SK-N-SH treated with all-trans-retinoic acid at 6 μM for 48 hours (cell line): Measurements from ENCODE around the gene ASB7.

Experiments
- ATAC-seq: fragments of 200-7000 bp; cut with Tn5 transposase; 3 replicates; pipeline ENCODE4 v1.9.1; 2020; ENCODE audit warnings: mild to moderate bottlenecking, moderate library complexity
- ARNTL ChIP-seq: fragments of 450-650 bp; formaldehyde crosslinking; IDR thresholded peaks from 2 replicates; pipeline ENCODE4 v1.5.0; 2020; ENCODE audit warnings: low read depth, mild to moderate bottlenecking, moderate library complexity, borderline replicate concordance
- BACH2 ChIP-seq: fragments of 250-450 bp; sonication (Bioruptor Pico); IDR thresholded peaks from 2 replicates; pipeline ENCODE4 v1.9.0; 2021; ENCODE audit warnings: mild to moderate bottlenecking, borderline replicate concordance
- CSDC2 ChIP-seq: fragments of 250-450 bp; sonication (Bioruptor Pico); IDR thresholded peaks from 2 replicates; pipeline ENCODE4 v1.5.0; 2020; ENCODE audit warnings: mild to moderate bottlenecking, moderate library complexity
- ESRRG ChIP-seq: fragments of 250-450 bp; sonication (Bioruptor Pico); IDR thresholded peaks from 2 replicates; pipeline ENCODE4 v1.6.1; 2021; ENCODE audit warnings: mild to moderate bottlenecking
- GLIS3 ChIP-seq: fragments of 250-450 bp; sonication (Bioruptor Pico); IDR thresholded peaks from 2 replicates; pipeline ENCODE4 v1.5.0; 2020; ENCODE audit warnings: mild to moderate bottlenecking, moderate library complexity
- ISL1 ChIP-seq: fragments of 250-450 bp; sonication (Bioruptor Pico); IDR thresholded peaks from 2 replicates; pipeline ENCODE4 v2.1.2; 2022; ENCODE audit warnings: mild to moderate bottlenecking, moderate library complexity
- OSR1 ChIP-seq: fragments of 250-450 bp; sonication (Bioruptor Pico); IDR thresholded peaks from 2 replicates; pipeline ENCODE4 v1.8.0; 2022; ENCODE audit warnings: moderate library complexity, mild to moderate bottlenecking, inconsistent platforms
- PPARA ChIP-seq: fragments of 250-450 bp; sonication (Bioruptor Pico); IDR thresholded peaks from 2 replicates; pipeline ENCODE4 v1.5.0; 2020; ENCODE audit warnings: mild to moderate bottlenecking, borderline replicate concordance
- RARB ChIP-seq: fragments of 250-450 bp; sonication (Bioruptor Pico); IDR thresholded peaks from 2 replicates; pipeline ENCODE4 v1.8.0; 2021; ENCODE audit warnings: mild to moderate bottlenecking, moderate library complexity
- SNAI2 ChIP-seq: fragments of 250-450 bp; sonication (Bioruptor Pico); IDR thresholded peaks from 2 replicates; pipeline ENCODE4 v1.5.0; 2020; ENCODE audit warnings: mild to moderate bottlenecking, moderate library complexity
- TCF4 ChIP-seq: fragments of 250-450 bp; sonication (Bioruptor Pico); IDR thresholded peaks from 2 replicates; pipeline ENCODE4 v1.8.0; 2021; ENCODE audit warnings: mild to moderate bottlenecking, moderate library complexity, borderline replicate concordance
- TOX ChIP-seq: fragments of 250-450 bp; sonication (Bioruptor Pico); IDR thresholded peaks from 2 replicates; pipeline ENCODE4 v1.8.0; 2021; ENCODE audit warnings: mild to moderate bottlenecking, moderate library complexity, borderline replicate concordance
- TSHZ2 ChIP-seq: fragments of 250-450 bp; sonication (Bioruptor Pico); IDR thresholded peaks from 2 replicates; pipeline ENCODE4 v1.5.0; 2020; ENCODE audit warnings: mild to moderate bottlenecking, moderate library complexity
- ZC3H10 ChIP-seq: fragments of 250-450 bp; sonication (Bioruptor Pico); IDR thresholded peaks from 2 replicates; pipeline ENCODE4 v1.5.1; 2021; ENCODE audit warnings: mild to moderate bottlenecking, moderate library complexity
- ZFP3 ChIP-seq: fragments of 250-450 bp; sonication (Bioruptor Pico); IDR thresholded peaks from 2 replicates; pipeline ENCODE4 v1.5.0; 2020; ENCODE audit warnings: mild to moderate bottlenecking, moderate library complexity
- ZFP30 ChIP-seq: fragments of 450-650 bp; formaldehyde crosslinking; IDR thresholded peaks from 2 replicates; pipeline ENCODE4 v1.5.0; 2022; ENCODE audit warnings: mild to moderate bottlenecking, moderate library complexity
- ZNF565 ChIP-seq: fragments of 450-650 bp; formaldehyde crosslinking; conservative IDR thresholded peaks from 2 replicates; pipeline ENCODE4 v1.5.0; 2020; ENCODE audit warnings: low read depth, mild to moderate bottlenecking, moderate library complexity
- ZNF70 ChIP-seq: fragments of 450-650 bp; formaldehyde crosslinking; IDR thresholded peaks from 2 replicates; pipeline ENCODE4 v1.5.0; 2020; ENCODE audit warnings: mild to moderate bottlenecking, moderate library complexity
- ZNF8 ChIP-seq: fragments of 450-650 bp; formaldehyde crosslinking; IDR thresholded peaks from 2 replicates; pipeline ENCODE4 v1.5.0; 2020; ENCODE audit warnings: mild to moderate bottlenecking, moderate library complexity
- TF ChIP-seq, protein P1 (sequence below): fragments of 250-450 bp; sonication (Bioruptor Pico); IDR thresholded peaks from 2 replicates; pipeline ENCODE4 v1.5.1; 2021; ENCODE audit warnings: mild to moderate bottlenecking, moderate library complexity
- TF ChIP-seq, protein P2 (sequence below): fragments of 250-450 bp; sonication (Bioruptor Pico); IDR thresholded peaks from 2 replicates; pipeline ENCODE4 v1.8.0; 2021; ENCODE audit warnings: low read depth, mild to moderate bottlenecking, moderate library complexity, borderline replicate concordance
- TF ChIP-seq, protein P3 (sequence below): fragments of 250-450 bp; sonication (Bioruptor Pico); IDR thresholded peaks from 2 replicates; pipeline ENCODE4 v1.8.0; 2020; ENCODE audit warnings: mild to moderate bottlenecking, moderate library complexity, borderline replicate concordance
- TF ChIP-seq, protein P4 (sequence below): fragments of 250-450 bp; sonication (Bioruptor Pico); IDR thresholded peaks from 2 replicates; pipeline ENCODE4 v1.5.1; 2020; ENCODE audit warnings: low read depth, mild to moderate bottlenecking, moderate library complexity

Gene ASB7

GRCh38 chr15:100642213-100642949 is 40.0 kb downstream of the ASB7 start:
- TF ChIP-seq GLIS3 (CRISPR knock-in tag) (no peak), CSDC2 (no peak), ZC3H10 (no peak), ISL1 (CRISPR knock-in tag) (no peak), ESRRG (CRISPR knock-in tag) (no peak)
- TF ChIP-seq, all 23 proteins: peak for 0
- ATAC-seq: no peak

DNA sequence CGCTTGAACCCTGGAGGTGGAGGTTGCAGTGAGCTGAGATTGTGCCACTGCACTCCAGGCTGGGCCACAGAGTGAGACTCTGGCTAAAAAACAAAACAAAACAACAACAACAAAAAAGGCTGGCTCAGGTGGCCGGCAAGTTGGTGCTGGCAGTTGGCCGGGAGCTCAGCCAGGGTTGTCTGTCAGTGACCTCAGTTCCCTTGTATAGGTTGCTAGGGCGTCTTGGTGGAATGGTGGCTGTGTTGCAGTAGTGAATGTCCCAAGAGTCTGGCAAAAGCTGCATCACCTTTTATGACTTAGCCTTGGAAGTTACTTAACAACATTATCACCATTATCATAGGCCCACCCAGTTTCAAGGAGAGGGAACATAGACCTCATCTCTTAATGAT is 40.6 kb downstream of the ASB7 start:
- TF ChIP-seq ZFP3 (no peak), ZNF70 (no peak), ISL1 (CRISPR knock-in tag) (no peak), TCF4 (no peak), ESRRG (CRISPR knock-in tag) (no peak), ZNF8 (no peak), PPARA (no peak), TSHZ2 (CRISPR knock-in tag) (no peak), GLIS3 (CRISPR knock-in tag) (no peak), SNAI2 (CRISPR knock-in tag) (no peak), TOX (CRISPR knock-in tag) (no peak), BACH2 (CRISPR knock-in tag) (no peak), ARNTL (CRISPR knock-in tag) (no peak), ZFP30 (no peak), OSR1 (CRISPR knock-in tag) (no peak), CSDC2 (no peak), RARB (no peak)
- TF ChIP-seq, protein P1, sequence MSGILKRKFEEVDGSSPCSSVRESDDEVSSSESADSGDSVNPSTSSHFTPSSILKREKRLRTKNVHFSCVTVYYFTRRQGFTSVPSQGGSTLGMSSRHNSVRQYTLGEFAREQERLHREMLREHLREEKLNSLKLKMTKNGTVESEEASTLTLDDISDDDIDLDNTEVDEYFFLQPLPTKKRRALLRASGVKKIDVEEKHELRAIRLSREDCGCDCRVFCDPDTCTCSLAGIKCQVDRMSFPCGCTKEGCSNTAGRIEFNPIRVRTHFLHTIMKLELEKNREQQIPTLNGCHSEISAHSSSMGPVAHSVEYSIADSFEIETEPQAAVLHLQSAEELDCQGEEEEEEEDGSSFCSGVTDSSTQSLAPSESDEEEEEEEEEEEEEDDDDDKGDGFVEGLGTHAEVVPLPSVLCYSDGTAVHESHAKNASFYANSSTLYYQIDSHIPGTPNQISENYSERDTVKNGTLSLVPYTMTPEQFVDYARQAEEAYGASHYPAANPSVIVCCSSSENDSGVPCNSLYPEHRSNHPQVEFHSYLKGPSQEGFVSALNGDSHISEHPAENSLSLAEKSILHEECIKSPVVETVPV: no peak
- TF ChIP-seq, protein P2, sequence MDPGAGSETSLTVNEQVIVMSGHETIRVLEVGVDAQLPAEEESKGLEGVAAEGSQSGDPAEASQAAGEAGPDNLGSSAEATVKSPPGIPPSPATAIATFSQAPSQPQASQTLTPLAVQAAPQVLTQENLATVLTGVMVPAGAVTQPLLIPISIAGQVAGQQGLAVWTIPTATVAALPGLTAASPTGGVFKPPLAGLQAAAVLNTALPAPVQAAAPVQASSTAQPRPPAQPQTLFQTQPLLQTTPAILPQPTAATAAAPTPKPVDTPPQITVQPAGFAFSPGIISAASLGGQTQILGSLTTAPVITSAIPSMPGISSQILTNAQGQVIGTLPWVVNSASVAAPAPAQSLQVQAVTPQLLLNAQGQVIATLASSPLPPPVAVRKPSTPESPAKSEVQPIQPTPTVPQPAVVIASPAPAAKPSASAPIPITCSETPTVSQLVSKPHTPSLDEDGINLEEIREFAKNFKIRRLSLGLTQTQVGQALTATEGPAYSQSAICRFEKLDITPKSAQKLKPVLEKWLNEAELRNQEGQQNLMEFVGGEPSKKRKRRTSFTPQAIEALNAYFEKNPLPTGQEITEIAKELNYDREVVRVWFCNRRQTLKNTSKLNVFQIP (CRISPR knock-in tag): no peak
- TF ChIP-seq, protein P3, sequence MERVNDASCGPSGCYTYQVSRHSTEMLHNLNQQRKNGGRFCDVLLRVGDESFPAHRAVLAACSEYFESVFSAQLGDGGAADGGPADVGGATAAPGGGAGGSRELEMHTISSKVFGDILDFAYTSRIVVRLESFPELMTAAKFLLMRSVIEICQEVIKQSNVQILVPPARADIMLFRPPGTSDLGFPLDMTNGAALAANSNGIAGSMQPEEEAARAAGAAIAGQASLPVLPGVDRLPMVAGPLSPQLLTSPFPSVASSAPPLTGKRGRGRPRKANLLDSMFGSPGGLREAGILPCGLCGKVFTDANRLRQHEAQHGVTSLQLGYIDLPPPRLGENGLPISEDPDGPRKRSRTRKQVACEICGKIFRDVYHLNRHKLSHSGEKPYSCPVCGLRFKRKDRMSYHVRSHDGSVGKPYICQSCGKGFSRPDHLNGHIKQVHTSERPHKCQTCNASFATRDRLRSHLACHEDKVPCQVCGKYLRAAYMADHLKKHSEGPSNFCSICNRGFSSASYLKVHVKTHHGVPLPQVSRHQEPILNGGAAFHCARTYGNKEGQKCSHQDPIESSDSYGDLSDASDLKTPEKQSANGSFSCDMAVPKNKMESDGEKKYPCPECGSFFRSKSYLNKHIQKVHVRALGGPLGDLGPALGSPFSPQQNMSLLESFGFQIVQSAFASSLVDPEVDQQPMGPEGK (CRISPR knock-in tag): no peak
- ATAC-seq: no peak

DNA sequence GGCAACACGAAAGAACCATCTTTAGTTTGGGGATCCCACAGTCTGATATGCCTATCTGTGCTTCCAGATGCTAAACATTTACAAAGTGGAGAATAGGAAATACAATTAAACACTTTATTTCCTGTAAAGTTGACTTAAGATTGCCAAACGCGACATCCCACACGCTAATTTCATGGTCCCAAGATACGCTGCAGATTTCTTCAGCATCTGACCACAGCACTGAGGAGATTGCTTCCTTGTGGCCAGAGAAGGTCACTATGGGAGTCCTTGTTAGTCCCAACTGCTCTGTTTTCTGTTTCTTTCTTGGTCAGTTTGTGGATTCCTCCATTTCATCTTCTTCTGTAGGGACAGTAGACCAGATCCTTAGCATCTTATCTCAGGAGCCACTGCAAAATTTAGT is 43.3 kb downstream of the ASB7 start:
- no peak for ATAC-seq
- TF ChIP-seq ZFP3 (no peak), ISL1 (CRISPR knock-in tag) (no peak), OSR1 (CRISPR knock-in tag) (no peak), ZNF70 (no peak), RARB (no peak), ZNF565 (CRISPR knock-in tag) (no peak), ESRRG (CRISPR knock-in tag) (no peak), TSHZ2 (CRISPR knock-in tag) (no peak), ZNF8 (no peak), BACH2 (CRISPR knock-in tag) (no peak)
- TF ChIP-seq, protein P4, sequence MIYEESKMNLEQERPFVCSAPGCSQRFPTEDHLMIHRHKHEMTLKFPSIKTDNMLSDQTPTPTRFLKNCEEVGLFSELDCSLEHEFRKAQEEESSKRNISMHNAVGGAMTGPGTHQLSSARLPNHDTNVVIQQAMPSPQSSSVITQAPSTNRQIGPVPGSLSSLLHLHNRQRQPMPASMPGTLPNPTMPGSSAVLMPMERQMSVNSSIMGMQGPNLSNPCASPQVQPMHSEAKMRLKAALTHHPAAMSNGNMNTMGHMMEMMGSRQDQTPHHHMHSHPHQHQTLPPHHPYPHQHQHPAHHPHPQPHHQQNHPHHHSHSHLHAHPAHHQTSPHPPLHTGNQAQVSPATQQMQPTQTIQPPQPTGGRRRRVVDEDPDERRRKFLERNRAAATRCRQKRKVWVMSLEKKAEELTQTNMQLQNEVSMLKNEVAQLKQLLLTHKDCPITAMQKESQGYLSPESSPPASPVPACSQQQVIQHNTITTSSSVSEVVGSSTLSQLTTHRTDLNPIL (CRISPR knock-in tag): no peak
- TF ChIP-seq, protein P2 (CRISPR knock-in tag): no peak
